Measurements from ENCODE around the gene ITGB2. TPM values are rescaled to one million over a fixed set of nuclear protein-coding genes. Genes with fewer than 3 reads are reported as not detected.
"Not testable (repeated sequence)": the region's sequence is repeated elsewhere in the genome, so short reads cannot be mapped to it uniquely, and the experiment has no call there.

ITGB2 gene
- total and polyA plus RNA-seq, 3 experiments from 2014 or later: 159 to 847 (median 165) TPM

DNA sequence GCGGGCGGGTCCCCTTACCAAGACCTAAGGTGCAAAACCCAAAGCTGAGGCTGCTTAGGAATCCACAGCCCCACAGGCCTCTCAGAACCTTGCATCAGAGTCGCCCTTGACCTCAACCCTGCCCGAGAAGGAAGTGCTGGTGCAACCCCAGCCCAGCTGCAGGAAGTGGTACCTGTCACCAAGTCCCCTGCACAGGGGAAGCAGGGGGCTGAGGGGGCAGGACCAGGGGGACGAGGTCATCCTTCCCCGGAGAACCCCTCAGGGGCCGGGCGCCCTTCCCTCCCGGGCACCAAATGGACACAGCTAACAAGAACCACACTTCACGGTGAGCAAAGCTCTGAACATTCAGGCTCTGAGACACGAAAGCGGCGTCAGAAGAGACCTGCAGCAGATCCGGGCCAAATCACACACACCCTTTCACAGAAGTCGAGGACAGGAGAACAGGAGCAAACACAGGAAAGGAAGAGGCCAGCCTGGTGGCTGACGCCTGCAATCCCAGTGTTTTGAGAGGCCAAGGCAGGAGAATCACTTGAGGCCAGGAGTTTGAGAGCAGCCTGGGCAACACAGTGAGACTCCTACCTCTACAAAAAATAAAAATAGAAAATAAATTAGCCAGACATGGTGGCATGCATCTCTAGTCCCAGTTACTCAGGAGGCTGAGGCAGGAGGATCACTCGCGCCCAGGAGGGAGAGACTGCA lies 6.4 kb downstream of the ITGB2 start:
- no peaks in the 10 kb centered on the region for H3K27me3 Mint-ChIP-seq
- H3K4me3 Mint-ChIP-seq: peak overlapping the region; percentile 78 to 100 (median 91)
- H3K9me3 ChIP-seq (ENCODE audit: low read length): no peaks in the 10 kb centered on the region
- H3K4me3 ChIP-seq (ENCODE audit: low read length): peak overlapping the region; percentile 62
- no peaks in the 10 kb centered on the region for H3K27me3 ChIP-seq (ENCODE audit: insufficient read depth, low read length, poor library complexity, severe bottlenecking)
- peaks cover 2 to 31% (median 8%) of the 10 kb centered on the region in 3 donors for H3K36me3 Mint-ChIP-seq
- H3K4me1 Mint-ChIP-seq: peaks cover 74 to 91% (median 79%) of the 10 kb centered on the region in 3 donors
- peaks cover 6% of the 10 kb centered on the region for H3K36me3 ChIP-seq (ENCODE audit: insufficient read depth, low read length)
- DNase-seq: peak in 4 of 5 donors; percentile 47 to 79 (median 70)
- peaks cover 92% of the 10 kb centered on the region for H3K4me1 ChIP-seq (ENCODE audit: insufficient read depth, low read length)
- H3K27ac Mint-ChIP-seq: peak overlapping the region; percentile 87 to 100 (median 94)
- peak overlapping the region; percentile 62 for H3K27ac ChIP-seq (ENCODE audit: low read depth, low read length)
- ChIA-PET POLR2A (interaction anchor here (0.9 to 5.4 kb wide), 4 partner anchors 13 to 40 kb away, joined by 4 to 72 read pairs (median 15); partner anchors contain the start of gene PTTG1IP), CTCF (interaction anchor here (0.8 to 12.5 kb wide), 7 partner anchors 9 to 165 kb away, joined by 3 to 219 read pairs (median 4); no protein-coding TSS in a partner anchor)
- H3K9me3 Mint-ChIP-seq: no peaks in the 10 kb centered on the region

DNA sequence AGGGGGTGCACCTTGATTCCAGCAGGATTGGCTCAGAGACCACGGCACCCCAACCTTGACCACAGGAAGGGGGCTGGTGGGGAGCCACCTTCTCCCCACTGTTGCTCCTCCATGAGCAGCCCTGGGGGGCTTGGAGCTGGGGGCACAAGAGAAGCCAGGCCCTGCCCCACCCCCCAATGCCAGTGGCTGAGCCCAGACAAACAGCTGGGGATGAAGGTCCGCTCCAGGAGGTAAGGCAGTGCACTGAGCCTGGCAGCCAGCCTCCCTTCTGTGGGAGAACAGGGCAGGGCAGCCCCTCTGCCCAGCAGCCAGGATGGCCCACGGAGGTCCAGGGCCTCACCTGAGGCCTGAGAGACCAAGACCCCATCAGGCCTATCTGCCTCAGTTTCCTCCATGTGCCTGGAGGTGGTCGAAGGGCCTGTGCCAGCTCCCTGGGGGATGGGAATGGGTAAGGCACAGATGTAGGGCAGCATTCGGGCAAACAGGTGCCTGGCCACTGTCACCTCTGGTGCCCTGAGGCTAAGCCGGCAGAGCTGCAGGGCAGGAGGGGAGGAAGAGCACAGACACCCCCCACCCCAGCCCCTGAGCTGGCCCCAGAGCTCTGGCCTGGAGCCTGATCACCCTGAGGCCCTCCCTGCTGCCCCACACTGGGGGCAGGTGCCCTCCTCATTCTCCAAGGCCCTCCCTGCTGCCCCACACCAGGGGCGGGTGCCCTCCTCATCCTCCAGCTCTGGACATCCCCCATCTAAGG lies 7.1 kb downstream of the ITGB2 start:
- ChIA-PET POLR2A (interaction anchor here (0.5 to 5.4 kb wide), 5 partner anchors 13 to 40 kb away, joined by 3 to 72 read pairs (median 9); partner anchors contain the start of gene PTTG1IP), CTCF (interaction anchor here (1.1 to 12.5 kb wide), 5 partner anchors 8 to 39 kb away, joined by 3 to 219 read pairs (median 7); no protein-coding TSS in a partner anchor)
- Histone ChIP-seq H3K27me3 (ENCODE audit: insufficient read depth, low read length, poor library complexity, severe bottlenecking) (no peaks in the 10 kb centered on the region), H3K4me1 (ENCODE audit: insufficient read depth, low read length) (peaks cover 99% of the 10 kb centered on the region), H3K27ac (ENCODE audit: low read depth, low read length) (peak overlapping the region; percentile 12), H3K9me3 (ENCODE audit: low read length) (no peaks in the 10 kb centered on the region), H3K36me3 (ENCODE audit: insufficient read depth, low read length) (peaks cover 11% of the 10 kb centered on the region), H3K4me3 (ENCODE audit: low read length) (peak overlapping the region; percentile 62)
- Mint-ChIP-seq H3K4me1 (peaks cover 73 to 93% (median 82%) of the 10 kb centered on the region in 3 donors), H3K9me3 (no peaks in the 10 kb centered on the region), H3K27me3 (no peaks in the 10 kb centered on the region), H3K27ac (peak overlapping the region; percentile 87 to 100 (median 94)), H3K36me3 (peaks cover 3 to 35% (median 10%) of the 10 kb centered on the region in 3 donors), H3K4me3 (peak overlapping the region; percentile 78 to 100 (median 91))
- DNase-seq: no peak

DNA sequence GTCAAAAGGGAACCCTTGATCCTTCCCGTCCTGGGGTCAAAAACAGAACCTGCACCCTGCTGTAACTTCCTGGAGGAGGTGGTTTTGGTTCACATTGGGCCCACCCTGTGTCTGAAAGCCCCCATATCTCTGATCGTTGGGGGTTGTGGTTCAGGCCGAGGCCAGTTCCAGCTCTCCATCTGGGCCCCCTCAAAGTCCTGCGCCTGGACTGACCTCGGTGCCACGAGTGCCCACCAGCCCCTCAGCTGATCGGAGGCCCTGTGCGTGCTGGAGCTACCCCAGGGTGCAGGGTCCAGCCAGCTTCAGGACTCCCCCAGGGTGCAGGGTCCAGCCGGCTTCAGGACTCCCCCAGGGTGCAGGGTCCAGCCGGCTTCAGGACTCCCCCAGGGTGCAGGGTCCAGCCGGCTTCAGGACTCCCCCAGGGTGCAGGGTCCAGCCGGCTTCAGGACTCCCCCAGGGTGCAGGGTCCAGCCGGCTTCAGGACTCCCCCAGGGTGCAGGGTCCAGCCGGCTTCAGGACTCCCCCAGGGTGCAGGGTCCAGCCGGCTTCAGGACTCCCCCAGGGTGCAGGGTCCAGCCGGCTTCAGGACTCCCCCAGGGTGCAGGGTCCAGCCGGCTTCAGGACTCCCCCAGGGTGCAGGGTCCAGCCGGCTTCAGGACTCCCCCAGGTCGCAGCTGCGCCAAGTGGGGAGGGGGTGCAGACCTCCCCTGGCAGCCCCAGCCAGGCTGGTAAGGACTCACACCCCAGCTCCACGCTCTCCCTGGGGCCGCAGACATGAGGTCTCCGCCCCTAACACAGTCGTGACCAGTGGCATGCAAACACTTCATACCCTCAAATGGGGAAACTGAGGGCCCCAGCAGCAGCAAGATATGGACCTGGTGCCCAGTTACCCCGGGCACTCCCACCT lies 7.9 kb downstream of the ITGB2 start:
- H3K27me3 Mint-ChIP-seq; H3K9me3 Mint-ChIP-seq; H3K27me3 ChIP-seq (ENCODE audit: insufficient read depth, low read length, poor library complexity, severe bottlenecking); H3K9me3 ChIP-seq (ENCODE audit: low read length); DNase-seq: not testable (repeated sequence)
- peak overlapping the region; percentile 56 to 100 (median 89) for H3K4me3 Mint-ChIP-seq
- H3K27ac ChIP-seq (ENCODE audit: low read depth, low read length): peak overlapping the region; percentile 53
- peaks cover 14% of the 10 kb centered on the region for H3K36me3 ChIP-seq (ENCODE audit: insufficient read depth, low read length)
- H3K4me1 Mint-ChIP-seq: peaks cover 69 to 88% (median 76%) of the 10 kb centered on the region in 3 donors
- ChIA-PET CTCF (interaction anchor here (1.1 to 12.5 kb wide), 3 partner anchors 18 to 403 kb away, joined by 3 to 219 read pairs (median 57); no protein-coding TSS in a partner anchor), POLR2A (interaction anchor here (0.5 to 5.4 kb wide), 3 partner anchors 14 to 24 kb away, joined by 3 to 72 read pairs (median 21); no protein-coding TSS in a partner anchor)
- H3K36me3 Mint-ChIP-seq: peaks cover 3 to 34% (median 13%) of the 10 kb centered on the region in 3 donors
- peak overlapping the region; percentile 88 to 99 (median 93) for H3K27ac Mint-ChIP-seq
- H3K4me3 ChIP-seq (ENCODE audit: low read length): peak overlapping the region; percentile 62
- peaks cover 95% of the 10 kb centered on the region for H3K4me1 ChIP-seq (ENCODE audit: insufficient read depth, low read length)

DNA sequence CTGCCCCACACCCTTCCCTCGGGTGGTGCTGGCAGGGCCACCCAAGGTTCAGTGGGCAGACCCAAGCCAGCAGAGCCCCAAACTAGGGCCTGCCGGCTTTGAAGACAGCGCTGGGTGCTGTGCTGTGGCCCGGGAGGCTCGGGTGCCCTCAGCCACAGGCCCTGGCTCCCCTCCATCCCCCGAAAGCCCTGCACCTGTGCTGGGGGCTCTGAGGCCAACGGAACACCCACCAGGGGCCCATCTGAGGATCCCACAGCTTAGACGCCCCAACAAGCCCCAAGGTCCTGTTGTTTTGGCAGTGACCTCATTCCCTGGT lies 8.6 kb downstream of the ITGB2 start:
- DNase-seq: no peak
- Histone ChIP-seq H3K27ac (ENCODE audit: low read depth, low read length) (peak overlapping the region; percentile 53), H3K4me3 (ENCODE audit: low read length) (peak overlapping the region; percentile 47), H3K4me1 (ENCODE audit: insufficient read depth, low read length) (peaks cover 95% of the 10 kb centered on the region), H3K9me3 (ENCODE audit: low read length) (no peaks in the 10 kb centered on the region), H3K27me3 (ENCODE audit: insufficient read depth, low read length, poor library complexity, severe bottlenecking) (no peaks in the 10 kb centered on the region), H3K36me3 (ENCODE audit: insufficient read depth, low read length) (peaks cover 15% of the 10 kb centered on the region)
- Mint-ChIP-seq H3K4me3 (peak overlapping the region; percentile 56 to 89 (median 78)), H3K27ac (peak overlapping the region; percentile 82 to 99 (median 93)), H3K9me3 (no peaks in the 10 kb centered on the region), H3K27me3 (no peaks in the 10 kb centered on the region), H3K4me1 (peaks cover 63 to 81% (median 69%) of the 10 kb centered on the region in 3 donors), H3K36me3 (peaks cover 3 to 31% (median 13%) of the 10 kb centered on the region in 3 donors)
- POLR2A ChIA-PET: interaction anchor here (1.0 to 5.4 kb wide), 2 partner anchors 15 to 20 kb away, joined by 4 to 72 read pairs; no protein-coding TSS in a partner anchor
- CTCF ChIA-PET: interaction anchor here (0.7 to 12.5 kb wide), 5 partner anchors 7 to 402 kb away, joined by 3 to 219 read pairs (median 3); partner anchors contain the start of gene PTTG1IP

GRCh38 chr21:44911384-44912157 lies 9.1 kb downstream of the ITGB2 start:
- CTCF ChIA-PET: interaction anchor here (0.7 to 12.5 kb wide), 8 partner anchors 8 to 401 kb away, joined by 3 to 219 read pairs (median 3); partner anchors contain the start of genes ITGB2 and PTTG1IP
- Mint-ChIP-seq H3K4me3 (peak overlapping the region; percentile 56 to 89 (median 78)), H3K9me3 (no peaks in the 10 kb centered on the region), H3K36me3 (peaks cover 3 to 28% (median 11%) of the 10 kb centered on the region in 3 donors), H3K4me1 (peaks cover 57 to 77% (median 65%) of the 10 kb centered on the region in 3 donors), H3K27me3 (no peaks in the 10 kb centered on the region), H3K27ac (peak overlapping the region; percentile 82 to 99 (median 93))
- H3K9me3 ChIP-seq (ENCODE audit: low read length): no peaks in the 10 kb centered on the region
- H3K36me3 ChIP-seq (ENCODE audit: insufficient read depth, low read length): peaks cover 21% of the 10 kb centered on the region
- no peaks in the 10 kb centered on the region for H3K27me3 ChIP-seq (ENCODE audit: insufficient read depth, low read length, poor library complexity, severe bottlenecking)
- DNase-seq: peak; percentile 44 to 82 (median 75)
- H3K4me1 ChIP-seq (ENCODE audit: insufficient read depth, low read length): peaks cover 95% of the 10 kb centered on the region
- POLR2A ChIA-PET: interaction anchor here (1.0 to 5.4 kb wide), 6 partner anchors 8 to 38 kb away, joined by 4 to 72 read pairs (median 8); partner anchors contain the start of genes ITGB2 and PTTG1IP
- H3K27ac ChIP-seq (ENCODE audit: low read depth, low read length): peak overlapping the region; percentile 53
- peak overlapping the region; percentile 47 for H3K4me3 ChIP-seq (ENCODE audit: low read length)

GRCh38 chr21:44911068-44911383 lies 9.7 kb downstream of the ITGB2 start:
- no peaks in the 10 kb centered on the region for H3K27me3 ChIP-seq (ENCODE audit: insufficient read depth, low read length, poor library complexity, severe bottlenecking)
- Mint-ChIP-seq H3K36me3 (peaks cover 3 to 33% (median 11%) of the 10 kb centered on the region in 3 donors), H3K27me3 (no peaks in the 10 kb centered on the region), H3K4me3 (peak overlapping the region; percentile 56 to 89 (median 78)), H3K27ac (peak overlapping the region; percentile 82 to 99 (median 93)), H3K4me1 (peaks cover 56 to 74% (median 62%) of the 10 kb centered on the region in 3 donors), H3K9me3 (no peaks in the 10 kb centered on the region)
- POLR2A ChIA-PET: interaction anchor here (1.0 to 5.4 kb wide), 5 partner anchors 9 to 37 kb away, joined by 4 to 72 read pairs (median 10); partner anchors contain the start of genes ITGB2 and PTTG1IP
- CTCF ChIA-PET: interaction anchor here (0.9 to 12.5 kb wide), 6 partner anchors 8 to 218 kb away, joined by 3 to 219 read pairs (median 3); partner anchors contain the start of gene ITGB2
- peak overlapping the region; percentile 53 for H3K27ac ChIP-seq (ENCODE audit: low read depth, low read length)
- H3K4me3 ChIP-seq (ENCODE audit: low read length): peak overlapping the region; percentile 47
- peaks cover 94% of the 10 kb centered on the region for H3K4me1 ChIP-seq (ENCODE audit: insufficient read depth, low read length)
- H3K36me3 ChIP-seq (ENCODE audit: insufficient read depth, low read length): peaks cover 26% of the 10 kb centered on the region
- no peaks in the 10 kb centered on the region for H3K9me3 ChIP-seq (ENCODE audit: low read length)
- no peak for DNase-seq
